IMR-90 (cell line): Measurements from ENCODE around the gene CEACAM16. TPM values are rescaled to one million over a fixed set of nuclear protein-coding genes. Genes with fewer than 3 reads are reported as not detected.
"Not testable (repeated sequence)": the region's sequence is repeated elsewhere in the genome, so short reads cannot be mapped to it uniquely, and the experiment has no call there.

Source experiments
- ATAC-seq: fragments of 200-7000 bp; cut with Tn5 transposase; 2 replicates; pipeline ENCODE4 v1.9.1; 2020; ENCODE audit warnings: low read depth, mild to moderate bottlenecking, moderate library complexity
- BruUV-seq: library from RNA; stranded (reverse); fragments of 400-500 nt; replicated peaks from 2 replicates; lab custom pipeline; 2021; lab: Mats Ljungman, UMichigan
- CTCF ChIA-PET: fragments of 300-600 bp; formaldehyde crosslinking; extraction: SDS; loops from one replicate; lab custom pipeline; 2021; ENCODE audit warnings: antibody characterized with exemption; lab: Yijun Ruan, JAX
- POLR2A ChIA-PET: fragments of 300-600 bp; sonication (Branson Sonifier 250); formaldehyde crosslinking; loops from one replicate; lab custom pipeline; 2022; ENCODE audit warnings: antibody characterized with exemption; ENCODE audit not compliant: unreplicated experiment; lab: Charles Lee
- DNase-seq: peaks from one replicate; pipeline ENCODE4 v3.0.0; 2013
- H2AFZ ChIP-seq: replicated peaks from 2 replicates; pipeline ENCODE3; 2013; ENCODE audit warnings: low read length, mild to moderate bottlenecking; ENCODE audit not compliant: poor library complexity
- H2AK5ac ChIP-seq: 2 replicates; pipeline ENCODE4 v1.6.1; 2013; ENCODE audit warnings: low read depth, low read length, inconsistent platforms
- H2AK9ac ChIP-seq: replicated peaks from 2 replicates; pipeline ENCODE3; 2013; ENCODE audit warnings: mild to moderate bottlenecking, low read depth, low read length, moderate library complexity; ENCODE audit not compliant: poor library complexity
- H2BK120ac ChIP-seq: 2 replicates; pipeline ENCODE4 v1.6.1; 2013; ENCODE audit warnings: low read depth, low read length, inconsistent platforms
- H2BK15ac ChIP-seq: 3 replicates; pipeline ENCODE4 v1.6.1; 2013; ENCODE audit warnings: low read depth, low read length, inconsistent platforms
- H2BK20ac ChIP-seq: 2 replicates; pipeline ENCODE4 v1.6.1; 2013; ENCODE audit warnings: low read depth, mild to moderate bottlenecking, inconsistent platforms, low read length, moderate library complexity
- H2BK5ac ChIP-seq: 2 replicates; pipeline ENCODE4 v1.6.1; 2013; ENCODE audit warnings: mild to moderate bottlenecking, low read depth, low read length, inconsistent platforms; ENCODE audit not compliant: poor library complexity, severe bottlenecking
- H3K14ac ChIP-seq: replicated peaks from 2 replicates; pipeline ENCODE4 v1.6.1; 2013; ENCODE audit warnings: low read depth, low read length, inconsistent platforms
- H3K18ac ChIP-seq: 2 replicates; pipeline ENCODE4 v1.6.1; 2013; ENCODE audit warnings: low read depth, low read length, control low read depth
- H3K23ac ChIP-seq: 2 replicates; pipeline ENCODE4 v1.6.1; 2013; ENCODE audit warnings: low read depth, low read length, inconsistent platforms
- H3K27ac ChIP-seq: 2 replicates; pipeline ENCODE4 v1.5.1; 2013; ENCODE audit warnings: mild to moderate bottlenecking, control low read depth, low read length; ENCODE audit not compliant: insufficient read depth
- H3K27me3 ChIP-seq: 2 replicates; pipeline ENCODE4 v1.6.1; 2013; ENCODE audit warnings: low read length; ENCODE audit not compliant: control insufficient read depth, insufficient read depth
- H3K36me3 ChIP-seq: 2 replicates; pipeline ENCODE4 v1.6.1; 2013; ENCODE audit warnings: low read length, mixed read lengths; ENCODE audit not compliant: control insufficient read depth, insufficient read depth
- H3K4ac ChIP-seq: 2 replicates; pipeline ENCODE4 v1.6.1; 2013; ENCODE audit warnings: low read depth, low read length, inconsistent platforms
- H3K4me1 ChIP-seq: 2 replicates; pipeline ENCODE4 v1.6.1; 2013; ENCODE audit warnings: low read length, mixed read lengths; ENCODE audit not compliant: control insufficient read depth, insufficient read depth
- H3K4me2 ChIP-seq: 2 replicates; pipeline ENCODE4 v1.6.1; 2013; ENCODE audit warnings: low read depth, mild to moderate bottlenecking, control low read depth, low read length, moderate library complexity
- H3K4me3 ChIP-seq: 2 replicates; pipeline ENCODE4 v1.5.1; 2013; ENCODE audit warnings: low read depth, mild to moderate bottlenecking, control low read depth, low read length, moderate library complexity; ENCODE audit not compliant: insufficient read depth
- H3K56ac ChIP-seq: 2 replicates; pipeline ENCODE4 v1.6.1; 2013; ENCODE audit warnings: low read length, inconsistent platforms; ENCODE audit not compliant: insufficient read depth; ENCODE audit errors: extremely low read depth
- H3K79me1 ChIP-seq, 2 experiments: 2 replicates each; pipeline ENCODE4 v1.6.1; 2013; ENCODE audit warnings: low read length in 2 of 2, inconsistent platforms in 1 of 2, low read depth in 1 of 2
- H3K9ac ChIP-seq: 2 replicates; pipeline ENCODE4 v1.6.1; 2013; ENCODE audit warnings: low read depth, low read length, control low read depth
- H3K9me1 ChIP-seq: 2 replicates; pipeline ENCODE4 v1.6.1; 2013; ENCODE audit warnings: low read length, inconsistent platforms; ENCODE audit not compliant: insufficient read depth
- H3K9me3 ChIP-seq: 2 replicates; pipeline ENCODE4 v1.6.1; 2013; ENCODE audit warnings: low read length; ENCODE audit not compliant: control insufficient read depth, insufficient read depth
- H4K20me1 ChIP-seq: 2 replicates; pipeline ENCODE4 v1.6.1; 2013; ENCODE audit warnings: low read length, inconsistent platforms; ENCODE audit not compliant: insufficient read depth
- H4K5ac ChIP-seq: 2 replicates; pipeline ENCODE4 v1.6.1; 2013; ENCODE audit warnings: mild to moderate bottlenecking, low read depth, low read length, control low read depth
- H4K8ac ChIP-seq, 2 experiments: 2 replicates each; pipeline ENCODE4 v1.6.1; 2013; ENCODE audit warnings: low read depth in 2 of 2, low read length in 2 of 2, control low read depth in 1 of 2, inconsistent platforms in 1 of 2
- H4K91ac ChIP-seq: 2 replicates; pipeline ENCODE4 v1.6.1; 2013; ENCODE audit warnings: low read depth, low read length, inconsistent platforms; ENCODE audit not compliant: insufficient read depth
- MAFK ChIP-seq: IDR thresholded peaks from 2 replicates; pipeline ENCODE4 v1.6.1; 2012; ENCODE audit warnings: low read depth, low read length, improper control_type of control experiment
- MAZ ChIP-seq: IDR thresholded peaks from 2 replicates; pipeline ENCODE4 v1.6.1; 2012; ENCODE audit warnings: low read depth, mild to moderate bottlenecking, low read length, improper control_type of control experiment, moderate library complexity, borderline replicate concordance
- MXI1 ChIP-seq: IDR thresholded peaks from 2 replicates; pipeline ENCODE4 v1.6.1; 2012; ENCODE audit warnings: low read depth, mild to moderate bottlenecking, low read length, moderate library complexity, borderline replicate concordance
- RFX5 ChIP-seq: IDR thresholded peaks from 2 replicates; pipeline ENCODE4 v1.8.0; 2012; ENCODE audit warnings: low read depth, mild to moderate bottlenecking, low read length, moderate library complexity
- SMC3 ChIP-seq: fragments of 150-350 bp; IDR thresholded peaks from 2 replicates; pipeline ENCODE4 v1.6.1; 2016; ENCODE audit warnings: low read depth, mild to moderate bottlenecking, antibody characterized with exemption, low read length, moderate library complexity
- WGBS, 2 experiments: methylation state at CpG; one replicate each; pipeline versions ENCODE4 v1.1.5 to v1.1.7; 2013; ENCODE audit warnings: missing lambda C conversion rate in 2 of 2; ENCODE audit not compliant: insufficient read length in 1 of 2; ENCODE audit errors: extremely low coverage in 2 of 2; 5-methylcytosine and 5-hydroxymethylcytosine counted together
- dilution Hi-C: fragments of 300-500 bp; cut with HindIII; formaldehyde crosslinking; loops from one replicate; pipeline ENCODE4 v1.14.3; 2018; ENCODE audit warnings: low sequenced_read_pairs; ENCODE audit not compliant: unreplicated experiment
- in situ Hi-C: fragments of 300-500 bp; cut with MboI; formaldehyde crosslinking; loops from 3 replicates; pipeline ENCODE4 v1.14.3; 2019; ENCODE audit warnings: low sequenced_read_pairs, inconsistent platforms, mixed read lengths
- intact Hi-C: fragments of 100-400 bp; cut with micrococcal nuclease; formaldehyde crosslinking; loops from 2 replicates; pipeline ENCODE4 v1.10.0; 2022
- polyA plus RNA-seq, 3 experiments: library from polyadenylated mRNA; depleted of rRNA; stranded (reverse); fragments of >200 nt; gene quantifications; 2 replicates each; pipeline ENCODE4 v1.2.3, GENCODE V29; 2012; ENCODE audit warnings: low replicate concordance in 1 of 3
- total RNA-seq: library from RNA; depleted of rRNA; stranded (reverse); fragments of >200 nt; gene quantifications from 2 replicates; pipeline ENCODE4 v1.2.3, GENCODE V29; 2012
- TF ChIP-seq, protein P1 (sequence below): fragments of 150-350 bp; IDR thresholded peaks from 2 replicates; pipeline ENCODE4 v1.6.1; 2016; ENCODE audit warnings: low read depth, mild to moderate bottlenecking, low read length, moderate library complexity, borderline replicate concordance

Gene CEACAM16
- total and polyA plus RNA-seq, 2 of the 4 experiments (the other 2 are of a cell fraction), result not detected

- no CpG with 5 or more reads among the region's 2 CpGs for WGBS, 2 experiments
- no peak overlapping the region for H3K56ac ChIP-seq
- no peaks in the 10 kb centered on the region for H4K20me1 ChIP-seq
- H2AK5ac ChIP-seq, result no peak overlapping the region
- H3K14ac ChIP-seq, result no peak overlapping the region
- H3K4me3 ChIP-seq, result no peak overlapping the region
- H4K5ac ChIP-seq, result no peak overlapping the region
- H2AK9ac ChIP-seq, result no peak overlapping the region
- no peak overlapping the region for H2AFZ ChIP-seq
- no peak overlapping the region for H2BK15ac ChIP-seq
- intact Hi-C loops (no loop called here), in situ Hi-C loops (no loop called here), dilution Hi-C loops (no loop called here)
- H3K9me3 ChIP-seq, result no peaks in the 10 kb centered on the region
- DNase-seq (no peak), ATAC-seq (0 out of 2 replicates have a peak, but pooled peaks have one; percentile 11)
- H3K23ac ChIP-seq, result no peak overlapping the region
- H4K91ac ChIP-seq, result no peak overlapping the region
- ChIA-PET POLR2A (no interaction called here), CTCF (interaction anchor here (0.6 kb wide), 1 partner anchor 38 kb away, joined by 3 read pairs; no protein-coding TSS in a partner anchor)
- 0 out of 4 replicates have a peak overlapping the region, but pooled peaks of 1 of the 2 experiments have one; percentile 32 for H4K8ac ChIP-seq
- no peak overlapping the region for H3K18ac ChIP-seq
- no peak overlapping the region for H2BK120ac ChIP-seq
- no peak overlapping the region for H3K9ac ChIP-seq
- peaks cover 11% of the 10 kb centered on the region for H3K9me1 ChIP-seq
- no peak overlapping the region for H3K27ac ChIP-seq
- BruUV-seq, result no TSS peak
- H2BK5ac ChIP-seq, result no peak overlapping the region
- no peaks in the 10 kb centered on the region for H3K4me1 ChIP-seq
- peaks cover 8% of the 10 kb centered on the region for H3K36me3 ChIP-seq
- H3K4me2 ChIP-seq, result no peak overlapping the region
- no peak overlapping the region for H3K4ac ChIP-seq
- peaks cover 3% of the 10 kb centered on the region in 2 experiments; a peak in 1 of 4 replicates for H3K79me1 ChIP-seq
- no peaks in the 10 kb centered on the region for H3K27me3 ChIP-seq
- TF ChIP-seq MXI1 (no peak), MAFK (no peak), MAZ (no peak), RFX5 (no peak), SMC3 (no peak)
- TF ChIP-seq, protein P1, sequence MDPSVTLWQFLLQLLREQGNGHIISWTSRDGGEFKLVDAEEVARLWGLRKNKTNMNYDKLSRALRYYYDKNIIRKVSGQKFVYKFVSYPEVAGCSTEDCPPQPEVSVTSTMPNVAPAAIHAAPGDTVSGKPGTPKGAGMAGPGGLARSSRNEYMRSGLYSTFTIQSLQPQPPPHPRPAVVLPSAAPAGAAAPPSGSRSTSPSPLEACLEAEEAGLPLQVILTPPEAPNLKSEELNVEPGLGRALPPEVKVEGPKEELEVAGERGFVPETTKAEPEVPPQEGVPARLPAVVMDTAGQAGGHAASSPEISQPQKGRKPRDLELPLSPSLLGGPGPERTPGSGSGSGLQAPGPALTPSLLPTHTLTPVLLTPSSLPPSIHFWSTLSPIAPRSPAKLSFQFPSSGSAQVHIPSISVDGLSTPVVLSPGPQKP, result no peak
- no peak overlapping the region for H2BK20ac ChIP-seq
These were observed 29.8 kb upstream of the CEACAM16 start for GRCh38 chr19:44668985-44669764.

DNA sequence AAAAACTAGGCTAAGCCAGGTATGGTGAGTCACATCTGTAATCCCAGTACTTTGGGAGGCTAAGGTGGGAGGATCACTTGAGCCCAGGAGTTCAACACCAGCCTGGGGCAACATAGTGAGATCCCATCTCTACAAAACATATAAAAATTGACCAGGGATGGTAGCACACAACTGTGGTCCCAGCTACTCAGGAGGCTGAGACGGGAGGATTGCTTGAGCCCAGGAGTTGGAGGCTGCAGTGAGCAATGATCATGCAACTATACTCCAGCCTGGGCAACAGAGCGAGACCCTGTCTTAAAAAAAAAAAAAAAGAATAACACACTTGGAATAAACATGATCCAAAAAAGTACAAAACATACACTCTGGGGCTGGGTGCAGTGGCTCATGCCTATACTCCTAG, 28.9 kb upstream of the CEACAM16 start:
- ATAC-seq, H3K23ac ChIP-seq, H4K5ac ChIP-seq, CTCF ChIA-PET, H2BK5ac ChIP-seq, POLR2A ChIA-PET, H3K9ac ChIP-seq, H2BK15ac ChIP-seq, BruUV-seq, H3K36me3 ChIP-seq, dilution Hi-C loops, DNase-seq, H3K4me2 ChIP-seq, H3K27ac ChIP-seq, H2AK9ac ChIP-seq, H4K20me1 ChIP-seq, H3K9me3 ChIP-seq, H3K4me3 ChIP-seq, H2AFZ ChIP-seq, H3K4ac ChIP-seq, H3K56ac ChIP-seq, H4K8ac ChIP-seq, H3K14ac ChIP-seq, H3K4me1 ChIP-seq, H4K91ac ChIP-seq, H2BK120ac ChIP-seq, H3K27me3 ChIP-seq, H2AK5ac ChIP-seq, H3K79me1 ChIP-seq, H3K18ac ChIP-seq, H2BK20ac ChIP-seq, in situ Hi-C loops, intact Hi-C loops: not testable (repeated sequence)
- no CpG with 5 or more reads among the region's 2 CpGs for WGBS, 2 experiments
- peaks cover 11% of the 10 kb centered on the region for H3K9me1 ChIP-seq
